ENCODE results near the gene SNRNP40. TPM values are rescaled to one million over a fixed set of nuclear protein-coding genes. Genes with fewer than 3 reads are reported as not detected.

SNRNP40 gene
- total and polyA plus RNA-seq, 2 experiments from 2014 or later = 90.0 to 135 TPM

- peak overlapping the region; percentile 91 for H3K4me2 ChIP-seq
- H3K9me3 Mint-ChIP-seq = peaks cover 3% of the 10 kb centered on the region; the same call in 1 of the 3 replicates
- H3K4me3 Mint-ChIP-seq = peak overlapping the region; percentile 90
- no peaks in the 10 kb centered on the region for H3K36me3 ChIP-seq (ENCODE audit: insufficient read depth)
- H3F3A ChIP-seq (replicated peaks; ENCODE audit: low read depth) = peaks cover 4% of the 10 kb centered on the region; the same call in 1 of the 2 replicates
- H3K27ac ChIP-seq (ENCODE audit: low read depth) = no peak overlapping the region
- no peak overlapping the region for H3K27ac Mint-ChIP-seq
- H3K27me3 Mint-ChIP-seq (ENCODE audit: insufficient read depth, low read depth, poor library complexity) = peaks cover 22% of the 10 kb centered on the region
- peaks cover 4% of the 10 kb centered on the region; the same call in 1 of the 3 replicates for H3K36me3 Mint-ChIP-seq (ENCODE audit: low read depth)
- peaks cover 26% of the 10 kb centered on the region for H3K4me1 Mint-ChIP-seq
- peak overlapping the region; percentile 88; the same call in 1 of the 2 replicates for H2AFZ ChIP-seq
- peaks cover 26% of the 10 kb centered on the region for H3K27me3 ChIP-seq (ENCODE audit: insufficient read depth)
- ATAC-seq (peak; percentile 77), DNase-seq (ENCODE audit: low spot score) (peak; percentile 81)
- TF ChIP-seq JUNB (IDR thresholded peaks at IDR 0.05; ENCODE audit: unreplicated experiment) (no peak), POLR2AphosphoS5 (IDR thresholded peaks at IDR 0.05; ENCODE audit: low read depth) (peak; percentile 34), NANOG (IDR thresholded peaks at IDR 0.05; ENCODE audit: borderline replicate concordance) (no peak), REST (IDR thresholded peaks at IDR 0.05; ENCODE audit: unreplicated experiment) (no peak)
- peaks cover 10% of the 10 kb centered on the region; the same call in 1 of the 2 replicates for H4K20me1 ChIP-seq (replicated peaks; ENCODE audit: insufficient read depth)
- peaks cover 22% of the 10 kb centered on the region; the same call in 1 of the 2 replicates for H3K4me1 ChIP-seq (ENCODE audit: insufficient read depth)
- no peaks in the 10 kb centered on the region for H3K9me2 ChIP-seq (ENCODE audit: insufficient read depth)
- peaks cover 41% of the 10 kb centered on the region for H3K79me2 ChIP-seq (replicated peaks; ENCODE audit: insufficient read depth)
- peak overlapping the region; percentile 78 for H3K4me3 ChIP-seq
These were observed 57.5 kb downstream of the SNRNP40 start for GRCh38 chr1:31238986-31239613.

- peaks cover 26% of the 10 kb centered on the region for H3K27me3 ChIP-seq (ENCODE audit: insufficient read depth)
These were observed 58.0 kb downstream of the SNRNP40 start for GRCh38 chr1:31238612-31238985.

More at GRCh38 chr1:31238612-31238985, 58.0 kb downstream of the SNRNP40 start:
- peaks cover 23% of the 10 kb centered on the region; the same call in 1 of the 2 replicates for H3K4me1 ChIP-seq (ENCODE audit: insufficient read depth)
- H3K79me2 ChIP-seq (replicated peaks; ENCODE audit: insufficient read depth) = peaks cover 41% of the 10 kb centered on the region
- peak overlapping the region; percentile 90 for H3K4me3 Mint-ChIP-seq
- H3K4me3 ChIP-seq = peak overlapping the region; percentile 78
- H3K27ac Mint-ChIP-seq = no peak overlapping the region
- peaks cover 4% of the 10 kb centered on the region; the same call in 1 of the 3 replicates for H3K36me3 Mint-ChIP-seq (ENCODE audit: low read depth)
- H3K9me2 ChIP-seq (ENCODE audit: insufficient read depth) = no peaks in the 10 kb centered on the region
- peaks cover 3% of the 10 kb centered on the region; the same call in 1 of the 3 replicates for H3K9me3 Mint-ChIP-seq
- H3K36me3 ChIP-seq (ENCODE audit: insufficient read depth) = no peaks in the 10 kb centered on the region
- DNase-seq (ENCODE audit: low spot score) = no peak
- H2AFZ ChIP-seq = peak overlapping the region; percentile 88; the same call in 1 of the 2 replicates
- peaks cover 28% of the 10 kb centered on the region for H3K4me1 Mint-ChIP-seq
- H3K4me2 ChIP-seq = peak overlapping the region; percentile 91
- peak; percentile 5; the same call in 1 of the 3 replicates for ATAC-seq
- H3F3A ChIP-seq (replicated peaks; ENCODE audit: low read depth) = peaks cover 4% of the 10 kb centered on the region; the same call in 1 of the 2 replicates
- H3K27ac ChIP-seq (ENCODE audit: low read depth) = no peak overlapping the region
- H4K20me1 ChIP-seq (replicated peaks; ENCODE audit: insufficient read depth) = peaks cover 12% of the 10 kb centered on the region; the same call in 1 of the 2 replicates
- peaks cover 22% of the 10 kb centered on the region for H3K27me3 Mint-ChIP-seq (ENCODE audit: insufficient read depth, low read depth, poor library complexity)
- peak; percentile 40 for TF ChIP-seq EZH2 (IDR thresholded peaks at IDR 0.05; ENCODE audit: low read depth, unreplicated experiment)
- no peak for TF ChIP-seq CTCF (conservative IDR thresholded peaks at IDR 0.05; ENCODE audit: low read depth in 2 of 2)
